ENCODE measurements around the gene RMRP. TPM values are rescaled to one million over a fixed set of nuclear protein-coding genes. Genes with fewer than 3 reads are reported as not detected.
"Not testable (repeated sequence)": the region's sequence is repeated elsewhere in the genome, so short reads cannot be mapped to it uniquely, and the experiment has no call there.

The RMRP gene
- total RNA-seq, 1 experiment from 2014 or later = 6,436 TPM

- in situ Hi-C loops (cut with HindIII; ENCODE audit: low pct_unique_long_range_greater_than_20kb, low sequenced_read_pairs) = no loop called here
Observed at GRCh38 chr9:35651956-35652828, 5.6 kb downstream of the RMRP start.

GRCh38 chr9:35650341-35651158, 7.3 kb downstream of the RMRP start, which contains the start of gene SIT1:
TSS of gene SIT1 (minus strand) at chr9:35650931. CDS start at chr9:35650853, 78 bp downstream.
- in situ Hi-C loops (cut with HindIII; ENCODE audit: low pct_unique_long_range_greater_than_20kb, low sequenced_read_pairs) = no loop called here
- no peak for DNase-seq (ENCODE audit: low read depth)

More at GRCh38 chr9:35651956-35652828, 5.6 kb downstream of the RMRP start:
- DNase-seq (ENCODE audit: low read depth) = no peak

GRCh38 chr9:35649431-35650340, 8.1 kb downstream of the RMRP start:
- in situ Hi-C loops (cut with HindIII; ENCODE audit: low pct_unique_long_range_greater_than_20kb, low sequenced_read_pairs) = no loop called here
- DNase-seq (ENCODE audit: low read depth) = no peak

GRCh38 chr9:35646533-35647265, 11.1 kb downstream of the RMRP start:
- in situ Hi-C loops (cut with HindIII; ENCODE audit: low pct_unique_long_range_greater_than_20kb, low sequenced_read_pairs) = no loop called here
- peak; percentile 66 for DNase-seq (ENCODE audit: low read depth)

GRCh38 chr9:35646153-35646532, 11.7 kb downstream of the RMRP start:
- no peak for DNase-seq (ENCODE audit: low read depth)
- in situ Hi-C loops (cut with HindIII; ENCODE audit: low pct_unique_long_range_greater_than_20kb, low sequenced_read_pairs) = no loop called here

- in situ Hi-C loops (cut with HindIII; ENCODE audit: low pct_unique_long_range_greater_than_20kb, low sequenced_read_pairs); DNase-seq (ENCODE audit: low read depth): not testable (repeated sequence)
Observed at GRCh38 chr9:35645736-35646135, 12.1 kb downstream of the RMRP start.

GRCh38 chr9:35643046-35643445, 14.8 kb downstream of the RMRP start:
- no peak for DNase-seq (ENCODE audit: low read depth)
- in situ Hi-C loops (cut with HindIII; ENCODE audit: low pct_unique_long_range_greater_than_20kb, low sequenced_read_pairs) = no loop called here

- DNase-seq (ENCODE audit: low read depth); in situ Hi-C loops (cut with HindIII; ENCODE audit: low pct_unique_long_range_greater_than_20kb, low sequenced_read_pairs): not testable (repeated sequence)
Observed at GRCh38 chr9:35641478-35641877, 16.3 kb downstream of the RMRP start.

- in situ Hi-C loops (cut with HindIII; ENCODE audit: low pct_unique_long_range_greater_than_20kb, low sequenced_read_pairs); DNase-seq (ENCODE audit: low read depth): not testable (repeated sequence)
Observed at GRCh38 chr9:35640431-35640830, 17.4 kb downstream of the RMRP start.

GRCh38 chr9:35639631-35640030, 18.2 kb downstream of the RMRP start:
- in situ Hi-C loops (cut with HindIII; ENCODE audit: low pct_unique_long_range_greater_than_20kb, low sequenced_read_pairs) = no loop called here
- no peak for DNase-seq (ENCODE audit: low read depth)

GRCh38 chr9:35639225-35639624, 18.6 kb downstream of the RMRP start:
- DNase-seq (ENCODE audit: low read depth); in situ Hi-C loops (cut with HindIII; ENCODE audit: low pct_unique_long_range_greater_than_20kb, low sequenced_read_pairs): not testable (repeated sequence)

- in situ Hi-C loops (cut with HindIII; ENCODE audit: low pct_unique_long_range_greater_than_20kb, low sequenced_read_pairs); DNase-seq (ENCODE audit: low read depth): not testable (repeated sequence)
Observed at GRCh38 chr9:35638751-35639150, 19.1 kb downstream of the RMRP start.

GRCh38 chr9:35637427-35637955, 20.3 kb downstream of the RMRP start:
- in situ Hi-C loops (cut with HindIII; ENCODE audit: low pct_unique_long_range_greater_than_20kb, low sequenced_read_pairs); DNase-seq (ENCODE audit: low read depth): not testable (repeated sequence)

- in situ Hi-C loops (cut with HindIII; ENCODE audit: low pct_unique_long_range_greater_than_20kb, low sequenced_read_pairs); DNase-seq (ENCODE audit: low read depth): not testable (repeated sequence)
Observed at GRCh38 chr9:35636877-35637246, 21.0 kb downstream of the RMRP start.

GRCh38 chr9:35636135-35636876, 21.5 kb downstream of the RMRP start:
- no peak for DNase-seq (ENCODE audit: low read depth)
- in situ Hi-C loops (cut with HindIII; ENCODE audit: low pct_unique_long_range_greater_than_20kb, low sequenced_read_pairs) = no loop called here

- in situ Hi-C loops (cut with HindIII; ENCODE audit: low pct_unique_long_range_greater_than_20kb, low sequenced_read_pairs) = no loop called here
- DNase-seq (ENCODE audit: low read depth) = no peak
Observed at GRCh38 chr9:35635730-35636129, 22.1 kb downstream of the RMRP start.

- in situ Hi-C loops (cut with HindIII; ENCODE audit: low pct_unique_long_range_greater_than_20kb, low sequenced_read_pairs) = no loop called here
- DNase-seq (ENCODE audit: low read depth) = no peak
Observed at GRCh38 chr9:35629597-35629996, 28.2 kb downstream of the RMRP start.
